GM18870 (cell line): ENCODE data around the gene TMEM176A.
"Not testable (repeated sequence)": the region's sequence is repeated elsewhere in the genome, so short reads cannot be mapped to it uniquely, and the experiment has no call there.

Experiments
- ATAC-seq: cut with Tn5 transposase; IDR thresholded peaks from one replicate; pipeline ENCODE4 v1.9.1; 2021; ENCODE audit warnings: moderate library complexity; ENCODE audit not compliant: unreplicated experiment

TMEM176A gene

GRCh38 chr7:150800581-150801241 is at the start of gene TMEM176A:
TSS of gene TMEM176A (plus strand) at chr7:150800769. CDS start at chr7:150801551, 782 bp downstream.
- no peak for ATAC-seq

GRCh38 chr7:150751702-150752101 is 48.9 kb upstream of the TMEM176A start:
- no peak for ATAC-seq

- no peak for ATAC-seq
These were observed 47.3 kb upstream of the TMEM176A start for GRCh38 chr7:150753239-150753638.

GRCh38 chr7:150753826-150754603 is 46.6 kb upstream of the TMEM176A start:
- ATAC-seq, result no peak

- no peak for ATAC-seq
These were observed 45.6 kb upstream of the TMEM176A start for GRCh38 chr7:150754951-150755350.

- no peak for ATAC-seq
These were observed 45.0 kb upstream of the TMEM176A start for GRCh38 chr7:150755473-150756099.

- no peak for ATAC-seq
These were observed 44.4 kb upstream of the TMEM176A start for GRCh38 chr7:150756166-150756565.

GRCh38 chr7:150756858-150757257 is 43.7 kb upstream of the TMEM176A start:
- ATAC-seq, result no peak

GRCh38 chr7:150759479-150759878 is 41.1 kb upstream of the TMEM176A start:
- no peak for ATAC-seq

- ATAC-seq, result no peak
These were observed 34.2 kb upstream of the TMEM176A start for GRCh38 chr7:150766334-150766709.

DNA sequence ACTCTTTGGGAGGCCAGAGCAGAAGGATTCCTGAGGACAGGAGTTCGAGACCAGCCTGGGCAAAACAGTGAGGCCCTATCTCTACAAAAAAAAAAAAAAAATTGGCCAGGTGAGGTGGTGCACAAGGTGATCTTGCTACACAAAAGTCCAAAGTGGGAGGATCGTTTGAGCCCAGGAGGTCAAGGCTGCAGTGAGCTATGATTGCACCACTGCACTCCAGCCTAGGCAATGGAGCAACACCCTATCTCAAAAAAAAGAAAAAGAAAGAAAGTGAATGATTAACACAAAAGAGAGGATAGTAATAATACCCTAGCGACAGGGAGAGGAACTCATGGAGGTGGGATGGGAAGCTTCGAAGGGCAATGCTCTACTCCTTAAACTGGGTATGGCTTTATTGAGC is 30.8 kb upstream of the TMEM176A start:
- ATAC-seq, result no peak

- ATAC-seq, result not testable (repeated sequence)
These were observed 26.4 kb upstream of the TMEM176A start for GRCh38 chr7:150774131-150774530.

- ATAC-seq, result no peak
These were observed 22.4 kb upstream of the TMEM176A start for GRCh38 chr7:150778014-150778737.

DNA sequence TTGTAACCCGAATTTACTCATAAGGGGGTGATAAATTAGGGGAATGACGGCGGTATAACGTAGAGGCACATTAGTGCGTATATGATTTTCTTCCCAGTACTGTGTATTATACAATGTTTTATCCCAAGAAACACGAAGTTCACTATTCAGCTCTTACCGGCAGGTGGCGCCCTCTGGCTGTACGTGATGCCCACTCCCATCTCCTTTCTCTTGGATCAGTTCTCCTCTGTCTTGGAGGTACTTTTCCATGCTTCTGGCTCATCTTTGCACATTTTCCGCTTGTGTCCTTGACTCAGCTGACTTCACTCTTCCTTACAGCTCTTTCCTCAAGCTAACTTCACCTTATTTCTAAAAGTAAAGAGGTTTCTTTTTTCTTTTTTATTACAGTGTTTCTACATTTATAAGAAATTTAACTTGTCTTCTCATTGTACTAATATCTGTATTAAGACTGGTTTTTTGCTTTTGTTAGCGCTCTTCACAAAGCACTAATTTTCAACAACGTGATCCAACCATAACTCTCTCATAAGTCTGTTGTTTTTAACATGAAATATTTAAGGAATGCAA is 21.7 kb upstream of the TMEM176A start:
- no peak for ATAC-seq

DNA sequence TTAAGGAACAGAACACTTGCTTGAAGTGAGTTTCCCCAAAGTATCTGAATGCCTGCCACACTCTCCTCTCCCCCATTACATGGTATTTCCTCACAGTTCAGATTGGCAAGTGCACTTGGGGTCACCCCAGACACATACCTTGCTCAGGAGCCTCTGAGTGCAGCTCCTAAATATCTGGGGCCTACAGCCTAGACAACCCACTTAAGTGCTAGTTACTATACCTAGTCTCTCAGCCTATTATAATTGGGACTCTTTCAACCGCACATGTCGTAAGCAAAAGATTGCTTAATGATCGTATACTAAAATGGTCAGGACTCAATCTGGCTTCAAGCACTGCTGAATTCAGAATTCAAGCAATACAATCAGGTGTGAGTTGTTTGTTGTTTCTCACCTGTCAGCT is 20.3 kb upstream of the TMEM176A start:
- no peak for ATAC-seq

- no peak for ATAC-seq
These were observed 19.5 kb upstream of the TMEM176A start for GRCh38 chr7:150781103-150781502.

DNA sequence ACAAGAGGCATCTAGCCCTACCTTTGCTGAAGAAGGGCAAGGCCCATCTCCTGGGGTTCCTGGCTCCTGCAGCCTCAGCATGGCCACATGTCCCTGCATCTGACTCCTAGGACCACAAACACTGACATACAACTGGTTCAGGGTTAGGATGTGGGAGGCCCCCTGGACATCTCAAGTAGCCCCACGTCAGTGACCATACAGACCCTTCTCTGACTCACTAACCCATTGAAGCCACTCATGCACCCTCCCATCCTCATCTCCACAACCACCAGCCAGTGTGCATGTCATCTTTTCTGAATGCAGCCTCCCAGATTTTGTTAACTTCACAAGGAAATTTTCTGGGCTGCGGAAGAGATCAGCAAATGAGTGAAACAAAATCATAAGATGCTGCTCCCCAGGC is 18.6 kb upstream of the TMEM176A start:
- ATAC-seq, result no peak

- ATAC-seq, result no peak
These were observed 16.3 kb upstream of the TMEM176A start for GRCh38 chr7:150784120-150784736.

DNA sequence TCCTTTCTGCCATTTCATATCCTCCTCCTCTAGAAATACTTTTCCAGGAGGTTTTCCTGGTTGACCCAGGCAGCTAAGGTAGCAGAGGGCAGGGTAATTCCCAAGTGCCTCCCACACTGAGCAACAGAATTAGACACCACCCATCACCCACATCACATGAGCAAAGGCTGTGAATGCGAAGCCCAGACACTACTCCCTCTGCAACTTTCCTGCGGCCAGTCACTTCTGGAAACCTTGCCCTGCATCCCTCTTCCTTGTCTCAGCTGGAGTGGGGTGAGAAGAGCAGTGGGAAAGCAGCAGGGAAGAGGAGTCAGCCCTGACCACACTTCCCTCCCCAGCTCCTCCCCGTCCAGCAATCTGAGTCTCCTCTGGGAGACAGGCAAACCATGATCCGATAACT is 15.6 kb upstream of the TMEM176A start:
- ATAC-seq, result no peak
